Esophagus muscularis mucosa (tissue), 4 donors: ENCODE results near the gene SLC38A7. TPM values are rescaled to one million over a fixed set of nuclear protein-coding genes. Genes with fewer than 3 reads are reported as not detected.
"Not testable (repeated sequence)": the region's sequence is repeated elsewhere in the genome, so short reads cannot be mapped to it uniquely, and the experiment has no call there.

Source experiments
- DNase-seq: peaks from one replicate; pipeline ENCODE4 v3.0.0-alpha.2; 2017; ENCODE audit errors: extremely low spot score
- H3K27ac ChIP-seq, 4 donors: fragments of 200-600 bp; sonication (generic); replicated peaks in 1 of 4; 1 replicate in 3 of 4; 2 replicates in 1 of 4; pipeline ENCODE4 v1.5.1; 2016 to 2019; ENCODE audit warnings: mild to moderate bottlenecking in 1 of 4
- H3K27me3 ChIP-seq, 4 donors: fragments of 200-600 bp; sonication (generic); one replicate each; pipeline versions ENCODE4 v1.5.1 to v1.6.0; 2016 to 2019
- H3K36me3 ChIP-seq, 4 donors: fragments of 200-600 bp; sonication (generic); one replicate each; pipeline ENCODE4 v1.5.1; 2016 to 2019
- H3K4me1 ChIP-seq, 4 donors: fragments of 200-600 bp; sonication (generic); one replicate each; pipeline ENCODE4 v1.5.1; 2016 to 2019
- H3K4me3 ChIP-seq, 4 donors: fragments of 200-600 bp; sonication (generic); 1 replicate in 2 of 4; 2 replicates in 2 of 4; pipeline ENCODE4 v1.5.1; 2016 to 2019; ENCODE audit warnings: mild to moderate bottlenecking in 4 of 4, moderate library complexity in 1 of 4
- H3K9me3 ChIP-seq, 4 donors: fragments of 200-600 bp; sonication (generic); 1 replicate in 3 of 4; 2 replicates in 1 of 4; pipeline ENCODE4 v1.5.1; 2016 to 2019
- EP300 ChIP-seq: sonication (generic); formaldehyde crosslinking; IDR thresholded peaks from one replicate; pipeline ENCODE4 v1.6.1; 2017; ENCODE audit warnings: antibody characterized with exemption
- POLR2A ChIP-seq: fragments of 450-650 bp; IDR thresholded peaks from one replicate; pipeline ENCODE4 v1.6.1; 2017; ENCODE audit warnings: antibody characterized with exemption, moderate library complexity, mild to moderate bottlenecking, low read depth
- POLR2AphosphoS5 ChIP-seq, 2 donors: sonication (generic); formaldehyde crosslinking; IDR thresholded peaks; one replicate each; pipeline ENCODE4 v1.6.1; 2017; ENCODE audit warnings: antibody characterized with exemption in 2 of 2
- WGBS: methylation state at CpG from one replicate; pipeline ENCODE4 v1.1.5; 2018; 5-methylcytosine and 5-hydroxymethylcytosine counted together
- intact Hi-C: fragments of 100-400 bp; cut with DNase I; formaldehyde crosslinking; loops from one replicate; pipeline ENCODE4 v1.15.1; 2023
- total RNA-seq, 4 donors: library from RNA; depleted of rRNA; stranded (reverse); fragments of >200 nt; gene quantifications; one replicate each; pipeline versions ENCODE4 v1.1.0 to v1.2.1, GENCODE V29; 2016
- TF ChIP-seq, protein P1 (sequence below), 3 experiments: fragments of 200-600 bp in 2 of 3; fragments of 450-650 bp in 1 of 3; sonication (generic) in 2 of 3; IDR thresholded peaks; one replicate each; pipeline ENCODE4 v1.5.1; 2017 to 2019; ENCODE audit warnings: antibody characterized with exemption in 3 of 3, mild to moderate bottlenecking in 2 of 3, moderate library complexity in 1 of 3

Gene SLC38A7
- total RNA-seq, 4 donors from 2014 or later, result 8.1 to 11.6 (median 10.3) TPM

DNA sequence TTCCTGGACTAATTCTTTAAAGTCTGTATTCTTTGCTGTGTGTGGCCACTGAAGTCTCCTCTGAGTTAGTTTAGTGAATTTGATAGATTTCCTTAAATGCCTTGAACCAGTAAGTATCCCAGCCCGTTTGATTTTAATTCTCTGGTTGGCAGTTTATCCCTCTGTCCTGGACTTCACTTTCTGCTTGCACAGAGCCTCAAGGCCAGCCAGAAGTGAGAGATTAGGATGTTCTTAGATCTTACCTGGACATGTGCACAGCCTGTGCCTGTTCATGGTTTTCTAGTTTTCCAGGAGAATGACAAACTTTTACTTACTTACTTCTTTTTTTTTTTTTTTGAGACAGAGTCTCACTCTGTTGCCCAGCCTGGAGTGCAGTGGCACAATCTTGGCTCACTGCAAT is 10.8 kb upstream of the SLC38A7 start:
- intact Hi-C loops, result loop anchor here (5.0 kb wide), 1 partner anchor 37 kb away; the partner anchor contains the start of gene GOT2
- Histone ChIP-seq H3K36me3 (no peaks in the 10 kb centered on the region), H3K27me3 (no peaks in the 10 kb centered on the region), H3K9me3 (no peaks in the 10 kb centered on the region), H3K4me3 (no peak overlapping the region), H3K27ac (no peak overlapping the region), H3K4me1 (peaks cover 4 to 17% (median 9%) of the 10 kb centered on the region in 4 donors)
- DNase-seq, result no peak
- TF ChIP-seq, protein P1, sequence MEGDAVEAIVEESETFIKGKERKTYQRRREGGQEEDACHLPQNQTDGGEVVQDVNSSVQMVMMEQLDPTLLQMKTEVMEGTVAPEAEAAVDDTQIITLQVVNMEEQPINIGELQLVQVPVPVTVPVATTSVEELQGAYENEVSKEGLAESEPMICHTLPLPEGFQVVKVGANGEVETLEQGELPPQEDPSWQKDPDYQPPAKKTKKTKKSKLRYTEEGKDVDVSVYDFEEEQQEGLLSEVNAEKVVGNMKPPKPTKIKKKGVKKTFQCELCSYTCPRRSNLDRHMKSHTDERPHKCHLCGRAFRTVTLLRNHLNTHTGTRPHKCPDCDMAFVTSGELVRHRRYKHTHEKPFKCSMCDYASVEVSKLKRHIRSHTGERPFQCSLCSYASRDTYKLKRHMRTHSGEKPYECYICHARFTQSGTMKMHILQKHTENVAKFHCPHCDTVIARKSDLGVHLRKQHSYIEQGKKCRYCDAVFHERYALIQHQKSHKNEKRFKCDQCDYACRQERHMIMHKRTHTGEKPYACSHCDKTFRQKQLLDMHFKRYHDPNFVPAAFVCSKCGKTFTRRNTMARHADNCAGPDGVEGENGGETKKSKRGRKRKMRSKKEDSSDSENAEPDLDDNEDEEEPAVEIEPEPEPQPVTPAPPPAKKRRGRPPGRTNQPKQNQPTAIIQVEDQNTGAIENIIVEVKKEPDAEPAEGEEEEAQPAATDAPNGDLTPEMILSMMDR (IDR thresholded peaks at IDR 0.05), result no peak
- TF ChIP-seq POLR2A (no peak), EP300 (no peak), POLR2AphosphoS5 (IDR thresholded peaks at IDR 0.05) (no peak)
- WGBS, result 70% methylated on average over 1 of the region's 1 CpG

DNA sequence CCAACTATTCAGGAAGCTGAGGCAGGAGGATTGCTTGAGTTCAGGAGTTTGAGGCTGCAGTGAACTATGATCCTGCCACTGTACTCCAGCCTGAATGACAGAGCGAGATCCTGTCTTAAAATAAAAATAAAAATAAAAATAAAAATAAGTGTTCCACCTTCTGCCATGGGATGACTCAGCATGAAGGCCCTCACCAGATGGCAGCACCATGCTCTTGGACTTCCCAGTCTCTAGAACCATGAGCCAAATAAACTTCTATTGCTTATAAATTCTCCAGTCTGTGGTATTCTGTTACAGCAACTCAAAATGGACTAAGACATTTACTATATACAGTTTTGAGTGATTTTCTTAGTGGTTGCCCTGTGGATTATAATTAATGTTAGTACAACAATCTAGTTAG is 7.9 kb upstream of the SLC38A7 start:
- peaks cover 0 to 3% (median under 1%) of the 10 kb centered on the region in 4 donors for H3K4me1 ChIP-seq
- no peak overlapping the region for H3K4me3 ChIP-seq
- no peak overlapping the region for H3K27ac ChIP-seq
- intact Hi-C loops, result no loop called here
- no peaks in the 10 kb centered on the region for H3K36me3 ChIP-seq
- no peaks in the 10 kb centered on the region for H3K9me3 ChIP-seq
- no peak for DNase-seq
- H3K27me3 ChIP-seq, result no peaks in the 10 kb centered on the region
- TF ChIP-seq POLR2A (no peak), EP300 (no peak), POLR2AphosphoS5 (IDR thresholded peaks at IDR 0.05) (no peak)
- TF ChIP-seq, protein P1 (IDR thresholded peaks at IDR 0.05), result no peak
- WGBS, result 94% methylated on average over 1 of the region's 1 CpG

DNA sequence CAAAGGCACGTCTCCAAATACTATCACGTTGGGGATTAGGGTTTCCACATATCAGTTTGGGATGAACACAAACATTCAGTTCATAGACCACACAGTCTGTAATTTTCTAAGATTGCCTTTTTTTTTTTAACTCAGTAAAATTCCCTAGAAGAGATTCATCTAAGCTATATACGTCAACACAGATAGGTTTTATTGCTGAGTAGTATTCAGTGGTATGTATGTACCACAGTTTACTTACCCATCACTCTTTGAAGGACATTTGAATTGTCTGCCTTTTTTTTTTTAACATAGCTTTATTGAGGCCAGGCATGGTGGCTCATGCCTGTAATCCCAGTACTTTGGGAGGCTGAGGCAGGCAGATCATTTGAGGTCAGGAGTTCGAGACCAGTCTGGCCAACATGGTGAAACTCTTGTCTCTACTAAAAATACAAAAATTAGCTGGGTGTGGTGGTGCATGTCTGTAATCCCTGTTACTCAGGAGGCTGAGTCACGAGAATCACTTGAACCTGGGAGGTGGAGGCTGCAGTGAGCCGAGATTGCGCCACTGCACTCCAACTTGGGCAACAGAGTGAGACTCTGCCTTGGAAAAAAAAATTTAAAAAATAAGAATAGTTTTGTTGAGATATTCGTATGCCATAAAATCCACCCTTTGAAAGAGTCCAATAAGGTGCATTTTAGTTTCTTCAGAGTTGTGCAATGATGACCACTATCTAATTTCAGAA is 2.6 kb upstream of the SLC38A7 start:
- H3K4me1 ChIP-seq, result peaks cover 16 to 26% (median 22%) of the 10 kb centered on the region in 4 donors
- H3K27me3 ChIP-seq, intact Hi-C loops, H3K36me3 ChIP-seq, DNase-seq, H3K9me3 ChIP-seq, H3K4me3 ChIP-seq, H3K27ac ChIP-seq: not testable (repeated sequence)
- 86% methylated on average over 8 of the region's 8 CpGs for WGBS

DNA sequence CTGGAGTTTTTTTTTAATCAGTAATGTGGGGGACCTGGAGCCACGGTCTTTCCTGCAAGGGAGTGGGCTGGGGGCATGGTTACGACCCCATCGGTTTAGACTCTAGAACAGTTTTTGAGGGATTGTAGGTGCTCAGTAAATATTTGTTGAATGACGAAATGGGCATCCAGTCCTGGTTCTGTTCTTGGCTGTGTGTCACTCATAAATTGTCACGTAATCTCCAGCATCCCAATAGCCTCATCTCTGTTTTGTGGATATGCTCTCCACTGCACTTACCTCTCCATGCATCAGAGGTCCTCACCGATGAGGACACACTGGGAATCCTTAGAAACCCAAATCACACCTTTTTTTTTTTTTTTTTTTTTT is 497 bp upstream of the SLC38A7 start:
- no peak for DNase-seq
- Histone ChIP-seq H3K36me3 (peaks cover 0 to 9% (median 4%) of the 10 kb centered on the region in 4 donors), H3K9me3 (no peaks in the 10 kb centered on the region), H3K4me3 (peak overlapping the region; percentile 68 to 75 (median 74)), H3K27me3 (no peaks in the 10 kb centered on the region), H3K27ac (peak overlapping the region; percentile 70 to 78 (median 74)), H3K4me1 (peaks cover 16 to 29% (median 25%) of the 10 kb centered on the region in 4 donors)
- intact Hi-C loops, result no loop called here
- 85% methylated on average over 6 of the region's 6 CpGs for WGBS
- no peak for TF ChIP-seq POLR2AphosphoS5 (IDR thresholded peaks at IDR 0.05)
- TF ChIP-seq EP300, result no peak
- TF ChIP-seq POLR2A, result no peak
- TF ChIP-seq, protein P1 (IDR thresholded peaks at IDR 0.05), result no peak

DNA sequence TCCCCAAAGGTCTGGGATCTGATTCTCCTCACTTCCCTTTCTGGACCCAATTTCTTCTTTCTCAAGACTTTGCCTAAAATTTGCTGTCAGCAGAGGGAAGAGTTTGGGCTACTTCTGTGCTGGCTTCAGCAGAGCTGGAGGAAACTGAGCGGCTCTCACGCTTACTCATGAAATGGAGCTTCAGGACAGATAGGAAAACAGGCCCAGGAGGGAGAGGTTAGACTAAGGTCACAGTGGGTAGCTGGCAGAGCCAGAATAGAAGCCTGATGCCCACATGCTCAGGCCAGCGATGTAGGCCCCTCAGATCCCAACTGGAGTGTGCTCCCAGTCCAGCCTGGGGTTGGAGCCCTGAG is 593 bp downstream of the SLC38A7 start:
- no peak for DNase-seq
- intact Hi-C loops, result no loop called here

More for the DNA sequence above, 593 bp downstream of the SLC38A7 start:
- Histone ChIP-seq H3K27ac (peak overlapping the region; percentile 70 to 78 (median 74)), H3K27me3 (no peaks in the 10 kb centered on the region), H3K4me1 (peaks cover 16 to 31% (median 26%) of the 10 kb centered on the region in 4 donors), H3K36me3 (peaks cover 0 to 19% (median 12%) of the 10 kb centered on the region in 4 donors), H3K4me3 (peak overlapping the region; percentile 68 to 75 (median 74)), H3K9me3 (no peaks in the 10 kb centered on the region)
- WGBS, result 10% methylated on average over 3 of the region's 3 CpGs
- no peak for TF ChIP-seq POLR2AphosphoS5 (IDR thresholded peaks at IDR 0.05)
- TF ChIP-seq, protein P1 (IDR thresholded peaks at IDR 0.05), result no peak
- no peak for TF ChIP-seq POLR2A
- no peak for TF ChIP-seq EP300
